ENCODE results near the gene DHRS3. TPM values are rescaled to one million over a fixed set of nuclear protein-coding genes. Genes with fewer than 3 reads are reported as not detected.

The DHRS3 gene
- total and polyA plus RNA-seq, 8 donors: 15.1 to 103 (median 58.2) TPM

GRCh38 chr1:12617511-12617900, 504 bp downstream of the DHRS3 start:
- Histone ChIP-seq H3K27ac (peak overlapping the region; percentile 95 to 98 (median 97)), H3K4me3 (peak overlapping the region; percentile 73 to 84 (median 77)), H3K9me3 (no peaks in the 10 kb centered on the region), H3K27me3 (peaks cover 0 to 7% (median 0%) of the 10 kb centered on the region in 3 donors), H3K36me3 (peaks cover 0 to 9% (median 6%) of the 10 kb centered on the region in 4 donors), H3K4me1 (peaks cover 53 to 92% (median 78%) of the 10 kb centered on the region in 4 donors)
- 0 to 2% (median 1%) methylated on average over 11 to 13 of the region's 13 CpGs for WGBS, 5 donors
- intact Hi-C loops (cut with DNase I; ENCODE audit: low total_unique reads): no loop called here
- peak; percentile 55 to 80 for DNase-seq
- peak in 1 of 3 donors; percentile 27 for TF ChIP-seq POLR2AphosphoS5 (IDR thresholded peaks at IDR 0.05)
- TF ChIP-seq POLR2A (IDR thresholded peaks at IDR 0.05): no peak

GRCh38 chr1:12616709-12617373, 1.2 kb downstream of the DHRS3 start:
- Histone ChIP-seq H3K36me3 (peaks cover 0 to 15% (median 11%) of the 10 kb centered on the region in 4 donors), H3K27me3 (peaks cover 0 to 7% (median 0%) of the 10 kb centered on the region in 3 donors), H3K9me3 (no peaks in the 10 kb centered on the region), H3K4me3 (peak overlapping the region; percentile 73 to 84 (median 77)), H3K4me1 (peaks cover 53 to 93% (median 78%) of the 10 kb centered on the region in 4 donors), H3K27ac (peak overlapping the region; percentile 95 to 98 (median 97))
- intact Hi-C loops (cut with DNase I; ENCODE audit: low total_unique reads): no loop called here
- TF ChIP-seq EP300 (IDR thresholded peaks at IDR 0.05): no peak
- TF ChIP-seq POLR2AphosphoS5 (IDR thresholded peaks at IDR 0.05): no peak
- no peak for TF ChIP-seq CTCF (IDR thresholded peaks at IDR 0.05)
- TF ChIP-seq POLR2A (IDR thresholded peaks at IDR 0.05): no peak
- DNase-seq: peak in 1 of 2 donors; percentile 74
- 0 to 3% (median 1%) methylated on average over 20 to 53 of the region's 53 CpGs for WGBS, 5 donors

- peak; percentile 85 to 89 for DNase-seq
- H3K9me3 ChIP-seq: no peaks in the 10 kb centered on the region
- 3 to 11% (median 9%) methylated on average over 17 of the region's 17 CpGs for WGBS, 5 donors
- H3K4me3 ChIP-seq: peak overlapping the region; percentile 73 to 84 (median 77)
- H3K27me3 ChIP-seq: peaks cover 0 to 7% (median 0%) of the 10 kb centered on the region in 3 donors
- peak in 1 of 4 donors; percentile 52 for TF ChIP-seq POLR2A (IDR thresholded peaks at IDR 0.05)
- TF ChIP-seq EP300 (IDR thresholded peaks at IDR 0.05): no peak
- TF ChIP-seq POLR2AphosphoS5 (IDR thresholded peaks at IDR 0.05): peak; percentile 34 to 92 (median 91)
- no peak for TF ChIP-seq CTCF (IDR thresholded peaks at IDR 0.05)
- peak overlapping the region; percentile 95 to 98 (median 97) for H3K27ac ChIP-seq
- H3K36me3 ChIP-seq: peaks cover 5 to 23% (median 19%) of the 10 kb centered on the region in 4 donors
- peaks cover 47 to 91% (median 77%) of the 10 kb centered on the region in 4 donors for H3K4me1 ChIP-seq
- intact Hi-C loops (cut with DNase I; ENCODE audit: low total_unique reads): no loop called here
Observed at GRCh38 chr1:12615865-12616708, 1.9 kb downstream of the DHRS3 start.

- intact Hi-C loops (cut with DNase I; ENCODE audit: low total_unique reads): no loop called here
- H3K36me3 ChIP-seq: peaks cover 7 to 31% (median 26%) of the 10 kb centered on the region in 4 donors
- 8 to 16% (median 12%) methylated on average over 12 of the region's 12 CpGs for WGBS, 5 donors
- peak overlapping the region; percentile 95 to 98 (median 97) for H3K27ac ChIP-seq
- H3K9me3 ChIP-seq: no peaks in the 10 kb centered on the region
- DNase-seq: peak in 1 of 2 donors; percentile 41
- peaks cover 0 to 7% (median 0%) of the 10 kb centered on the region in 3 donors for H3K27me3 ChIP-seq
- H3K4me3 ChIP-seq: peak overlapping the region; percentile 73 to 84 (median 77)
- TF ChIP-seq EP300 (IDR thresholded peaks at IDR 0.05) (no peak), POLR2AphosphoS5 (IDR thresholded peaks at IDR 0.05) (no peak), POLR2A (IDR thresholded peaks at IDR 0.05) (no peak), CTCF (IDR thresholded peaks at IDR 0.05) (no peak)
- peaks cover 44 to 83% (median 77%) of the 10 kb centered on the region in 4 donors for H3K4me1 ChIP-seq
Observed at GRCh38 chr1:12615159-12615864, 2.7 kb downstream of the DHRS3 start.
